Tibial nerve (tissue), 3 donors: Measurements from ENCODE around the gene ESYT2.

Experiments used
- EP300 ChIP-seq, 2 donors: sonication (generic); formaldehyde crosslinking; IDR thresholded peaks; one replicate each; pipeline ENCODE4 v1.6.1; 2017; ENCODE audit warnings: antibody characterized with exemption in 2 of 2, mild to moderate bottlenecking in 1 of 2
- POLR2A ChIP-seq, 2 donors: fragments of 450-650 bp; IDR thresholded peaks; one replicate each; pipeline ENCODE4 v1.6.1; 2017; ENCODE audit warnings: antibody characterized with exemption in 2 of 2, mild to moderate bottlenecking in 2 of 2, moderate library complexity in 2 of 2

GRCh38 chr7:158795272-158795671 lies 34.0 kb downstream of the ESYT2 start:
- TF ChIP-seq EP300 (IDR thresholded peaks at IDR 0.05) (no peak), POLR2A (IDR thresholded peaks at IDR 0.05) (no peak)
